Stimulated activated CD8-positive, alpha-beta memory T cell treated with anti-CD3 and anti-CD28 coated beads, Interleukin-4, amount 100 ng/mL, for 4 hours (primary cell): Measurements from ENCODE around the gene SUN5.

Experiments used
- DNase-seq, 2 donors: peaks; one replicate each; pipeline ENCODE4 v3.0.0-alpha.2; 2020; ENCODE audit warnings: low read depth in 2 of 2, low spot score in 1 of 2

The SUN5 gene

DNA sequence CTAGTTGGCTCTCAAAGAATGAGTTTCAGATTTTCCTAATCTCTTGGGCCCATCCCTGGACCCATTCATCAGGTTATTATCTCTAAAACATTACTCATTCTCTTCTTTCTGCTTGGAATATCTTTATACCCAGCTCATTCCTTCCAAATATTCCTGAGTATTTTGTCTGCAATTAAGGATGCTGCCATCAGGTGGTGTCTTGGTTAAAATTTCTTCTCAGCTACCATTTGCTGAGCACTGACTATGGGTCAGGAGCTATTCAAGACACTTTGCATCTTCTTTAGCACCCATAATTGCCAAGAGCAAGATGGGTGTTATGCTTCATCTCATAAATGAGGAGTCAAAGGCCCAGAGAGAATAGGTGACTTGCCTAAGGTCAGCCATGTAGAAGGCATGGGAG lies 8.4 kb downstream of the SUN5 start:
- no peak for DNase-seq

GRCh38 chr20:32993496-32994050 lies 10.7 kb downstream of the SUN5 start:
- no peak for DNase-seq

DNA sequence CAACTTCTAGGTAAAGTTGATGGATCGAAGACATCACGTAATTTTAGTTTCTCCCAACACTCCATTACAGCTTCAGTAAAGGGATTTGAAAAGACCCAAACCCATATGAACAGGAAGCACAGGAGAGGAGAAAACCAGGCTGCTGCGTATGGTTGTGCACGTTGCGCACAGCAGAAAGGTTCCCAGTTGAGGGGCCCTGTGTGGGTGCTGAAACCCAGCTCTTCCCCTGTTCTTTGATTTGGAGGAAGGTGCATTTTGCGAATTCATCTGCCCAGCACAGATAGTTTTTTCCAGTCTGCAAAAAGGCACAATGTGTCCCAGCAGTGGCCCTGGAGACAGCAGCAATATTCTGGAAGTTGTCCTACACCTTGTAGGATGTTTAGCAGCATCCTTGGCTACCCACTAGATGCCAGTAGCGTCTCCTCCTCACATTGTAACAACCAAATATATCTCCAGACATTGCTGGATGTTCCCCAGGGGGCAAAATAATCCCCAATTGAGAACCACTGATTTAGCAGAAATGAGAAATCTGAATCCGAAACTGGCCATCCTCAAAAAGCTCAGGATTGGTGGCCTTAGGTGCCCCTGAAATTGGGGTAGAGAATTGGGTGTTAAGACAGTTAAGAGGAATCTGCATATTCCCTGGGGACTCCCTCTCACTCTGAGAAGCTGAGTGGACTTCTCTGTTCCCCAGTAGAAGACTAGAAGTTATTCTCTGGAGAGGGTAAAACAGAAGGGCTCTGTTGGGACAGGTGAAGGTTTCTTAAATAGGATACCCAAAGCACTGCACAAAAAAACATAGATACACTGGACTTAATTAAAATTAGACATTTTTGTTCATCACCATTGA lies 12.2 kb downstream of the SUN5 start:
- no peak for DNase-seq

DNA sequence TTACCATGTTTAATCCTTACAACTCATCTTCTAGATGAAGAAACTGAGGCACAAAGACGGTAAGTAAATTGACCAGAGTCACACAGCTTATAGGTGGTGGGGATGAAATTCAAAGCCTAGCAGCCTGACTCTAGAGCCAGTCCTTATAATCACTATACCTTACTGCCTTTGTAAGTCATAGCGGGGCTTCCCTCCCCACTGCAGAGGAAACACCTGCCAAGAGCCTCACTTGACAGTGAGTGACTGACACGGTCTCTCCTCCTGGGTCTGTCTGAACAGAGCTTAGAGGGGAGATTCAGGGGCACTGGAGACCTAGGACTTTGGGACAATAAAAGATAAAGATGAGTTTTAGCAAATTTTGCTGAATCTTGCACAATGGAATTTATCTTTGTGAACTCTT lies 12.8 kb downstream of the SUN5 start:
- no peak for DNase-seq

DNA sequence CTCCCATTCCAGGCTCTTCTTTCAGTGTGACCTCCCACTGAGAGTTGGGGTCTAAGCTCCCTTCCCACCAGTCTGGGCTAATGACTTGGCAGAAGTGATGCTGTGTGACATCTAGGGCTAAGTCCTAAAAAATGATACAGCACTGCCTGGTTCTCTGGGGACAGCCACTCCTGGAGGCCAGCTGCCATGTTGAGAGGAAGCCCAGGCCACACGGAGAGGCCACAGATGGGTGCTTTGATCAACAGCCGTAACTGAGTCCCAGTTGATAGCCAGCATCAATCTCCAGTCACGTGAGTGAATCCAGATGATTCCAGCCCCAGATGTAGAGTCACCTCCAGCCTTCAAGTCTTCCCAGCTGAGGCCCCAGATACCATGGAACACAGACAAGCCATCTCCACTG lies 13.8 kb downstream of the SUN5 start:
- DNase-seq, result no peak

DNA sequence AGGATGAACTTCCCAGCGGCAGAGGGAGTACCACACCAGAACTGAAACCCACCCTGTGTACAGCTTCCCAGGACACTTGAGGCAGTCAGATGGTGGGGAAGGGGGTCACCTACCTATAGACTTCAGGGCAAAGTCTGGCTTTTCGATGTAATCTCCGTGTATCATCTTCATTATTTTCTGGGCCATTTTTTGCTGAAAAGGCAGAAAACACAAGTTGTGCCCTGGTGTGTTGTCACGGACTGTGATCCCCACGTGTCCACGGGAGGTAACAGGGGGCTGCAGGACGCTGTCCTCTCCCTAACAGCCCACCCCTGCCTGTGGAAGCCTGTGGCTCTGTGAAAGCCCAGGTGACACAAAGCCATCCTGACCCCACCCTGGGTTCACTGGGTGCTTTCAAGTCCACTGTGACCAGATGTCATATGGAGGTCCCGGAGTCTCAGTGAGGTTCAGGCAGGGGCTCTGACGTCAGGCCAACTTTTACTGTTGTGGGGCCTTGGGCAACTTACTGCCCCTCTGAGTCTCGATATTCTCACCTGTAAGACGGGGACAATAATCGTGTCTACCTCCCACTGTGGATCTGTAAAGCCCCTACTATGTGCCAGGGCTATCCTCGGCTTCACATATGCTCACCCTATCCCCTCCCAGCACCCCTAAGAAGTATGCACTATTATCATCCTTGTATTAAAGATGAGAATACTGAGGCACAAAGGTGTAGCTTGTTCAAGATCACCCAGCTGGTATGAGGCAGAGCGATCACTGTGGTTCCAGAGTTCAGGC lies 14.5 kb downstream of the SUN5 start:
- no peak for DNase-seq

DNA sequence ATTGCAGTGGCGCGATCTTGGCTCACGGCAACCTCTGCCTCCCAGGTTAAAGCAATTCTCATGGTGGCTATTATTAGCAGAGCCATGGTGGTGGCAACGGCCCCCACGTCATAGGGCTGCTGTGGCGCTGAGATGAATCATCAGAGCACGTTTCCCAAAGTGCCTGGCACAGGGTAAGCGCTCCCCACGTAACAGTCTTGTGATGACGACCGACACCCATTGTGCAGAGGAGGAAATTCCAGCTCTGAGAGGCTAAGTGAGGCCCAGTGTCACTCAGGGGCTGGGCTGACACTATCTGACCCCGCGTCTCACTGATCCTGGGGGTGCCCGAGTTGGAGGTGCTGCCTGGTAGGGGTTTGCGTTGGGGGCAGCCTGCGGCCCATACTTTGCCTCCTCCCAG lies 16.2 kb downstream of the SUN5 start:
- DNase-seq, result no peak

GRCh38 chr20:32987044-32987825 lies 17.0 kb downstream of the SUN5 start:
- DNase-seq, result no peak

DNA sequence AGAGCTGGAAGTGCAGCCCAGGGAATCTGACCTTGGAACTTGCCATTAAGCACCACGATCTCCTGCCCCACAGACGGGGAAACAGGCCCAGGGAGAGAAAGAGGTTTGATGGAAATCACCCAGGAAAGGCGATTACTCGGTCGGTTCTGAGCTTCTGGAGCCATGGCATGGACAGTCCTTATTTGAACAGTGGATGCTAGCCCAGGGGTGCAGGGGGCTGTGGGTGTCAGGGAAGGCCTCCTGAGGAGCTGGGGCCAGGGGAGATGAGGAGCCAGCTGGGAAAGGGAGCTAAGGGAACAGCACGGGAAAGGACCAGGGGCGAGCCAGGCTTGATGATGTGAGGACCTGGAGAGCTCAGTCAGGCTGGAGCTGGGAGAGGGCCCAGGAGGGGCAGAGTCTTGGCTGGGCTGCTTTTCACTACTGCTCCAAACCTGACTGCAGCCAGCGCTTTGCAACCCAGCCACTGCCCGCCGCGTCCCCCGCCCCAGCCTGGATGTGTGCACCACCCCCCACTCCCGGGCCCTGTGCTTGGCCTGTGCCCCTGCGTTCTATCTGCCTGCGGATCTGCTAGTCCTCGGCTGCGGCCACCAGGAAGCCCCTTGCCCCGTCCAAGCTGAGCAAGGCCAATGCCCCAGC lies 17.8 kb downstream of the SUN5 start:
- no peak for DNase-seq

GRCh38 chr20:32985596-32985995 lies 18.6 kb downstream of the SUN5 start:
- DNase-seq, result no peak

DNA sequence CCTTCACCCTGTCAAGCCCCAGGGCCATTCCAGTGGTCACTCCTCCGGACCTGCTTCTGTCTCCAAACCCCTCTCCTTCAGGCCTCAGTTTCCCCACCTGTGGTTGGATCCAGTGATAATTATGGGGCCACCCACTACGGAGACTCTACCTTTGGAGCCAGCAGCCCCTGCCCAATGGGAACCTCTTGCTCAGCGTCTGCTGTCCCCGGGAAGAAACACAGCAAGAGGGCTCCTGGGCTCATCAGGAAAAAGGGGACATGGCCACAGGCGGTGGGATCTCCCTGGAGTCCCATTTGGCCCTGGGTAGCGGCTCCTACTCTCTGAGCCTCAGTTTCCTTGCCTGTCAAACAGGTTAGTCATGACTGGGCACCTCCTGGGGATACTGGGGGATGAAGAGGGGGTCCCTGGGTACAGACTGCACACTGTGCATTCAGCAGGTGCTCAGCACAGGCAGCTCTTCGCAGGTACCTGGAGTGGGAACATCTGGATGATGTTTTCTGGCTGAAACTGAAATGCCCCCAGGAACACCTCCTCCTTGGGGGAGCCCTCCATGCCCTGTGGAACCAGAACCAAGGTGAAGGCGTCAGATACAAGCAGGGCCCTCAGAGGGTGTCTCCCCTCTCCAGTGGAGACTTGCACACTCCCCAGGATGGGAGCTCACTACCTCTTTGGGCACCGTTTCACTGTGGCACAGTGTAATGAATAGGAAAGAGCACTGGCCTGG lies 19.4 kb downstream of the SUN5 start:
- no peak for DNase-seq

DNA sequence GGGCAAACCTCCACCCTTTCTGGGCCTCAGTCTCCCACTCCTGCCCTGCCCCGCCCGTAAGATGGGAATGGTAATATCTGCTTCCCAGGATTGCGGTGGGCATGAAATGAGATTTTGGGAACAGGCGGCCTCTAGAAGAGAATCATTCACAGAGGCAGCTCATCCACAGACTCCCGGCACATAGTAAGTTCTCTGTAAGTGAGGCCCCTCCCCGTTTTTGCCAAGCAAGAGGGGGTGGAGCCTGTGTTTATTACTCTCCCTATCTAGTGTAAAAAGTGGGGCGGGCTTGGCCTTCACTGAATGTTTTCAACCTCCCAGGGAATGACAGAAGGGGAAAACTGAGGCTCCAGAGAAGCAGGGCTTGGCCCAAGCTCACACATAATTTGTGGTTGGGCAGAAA lies 20.0 kb downstream of the SUN5 start:
- DNase-seq, result no peak

GRCh38 chr20:32983459-32984112 lies 20.6 kb downstream of the SUN5 start:
- no peak for DNase-seq

GRCh38 chr20:32982617-32983458 lies 21.4 kb downstream of the SUN5 start:
- no peak for DNase-seq

DNA sequence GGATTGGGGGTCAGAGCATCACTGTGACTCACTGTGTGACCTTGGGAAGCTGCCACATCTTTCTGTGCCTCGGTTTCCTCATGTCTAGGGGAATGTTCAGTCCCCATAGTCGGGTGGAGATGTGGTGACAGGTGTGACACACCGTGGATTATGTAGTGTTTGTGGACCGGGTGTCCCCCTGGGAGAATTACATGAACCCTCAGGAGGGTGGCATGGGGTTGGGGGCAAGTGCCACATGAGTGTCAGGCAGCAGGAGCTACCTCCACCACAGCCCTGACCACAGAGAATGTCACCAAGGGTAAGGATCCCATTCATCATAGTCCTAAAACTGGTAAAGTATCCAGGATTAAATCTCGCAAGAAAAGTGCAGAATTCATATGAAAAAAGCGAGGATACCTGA lies 23.2 kb downstream of the SUN5 start:
- no peak for DNase-seq

- DNase-seq, result no peak
Measured at GRCh38 chr20:32980131-32980941, 23.9 kb downstream of the SUN5 start.

GRCh38 chr20:32979201-32979998 lies 24.8 kb downstream of the SUN5 start:
- no peak for DNase-seq
